Measurements from ENCODE around the gene RAB11FIP5. TPM values are rescaled to one million over a fixed set of nuclear protein-coding genes. Genes with fewer than 3 reads are reported as not detected.

RAB11FIP5 gene
- total RNA-seq, 1 experiment from 2014 or later, result 20.8 TPM

GRCh38 chr2:73142937-73143336 lies 30.2 kb upstream of the RAB11FIP5 start:
- TF ChIP-seq ATF3 (IDR thresholded peaks at IDR 0.05) (no peak), SIN3A (IDR thresholded peaks at IDR 0.05; ENCODE audit: low read depth) (no peak), YY1 (IDR thresholded peaks at IDR 0.05; ENCODE audit: extremely low read depth, insufficient replicate concordance, low read depth, low read length) (no peak), MAX (IDR thresholded peaks at IDR 0.05) (no peak), EZH2 (IDR thresholded peaks at IDR 0.05) (no peak), FOSL1 (IDR thresholded peaks at IDR 0.05; ENCODE audit: low read depth) (no peak), ZFX (IDR thresholded peaks at IDR 0.05) (no peak), RAD21 (IDR thresholded peaks at IDR 0.05; ENCODE audit: low read depth) (no peak), ZBTB33 (IDR thresholded peaks at IDR 0.05; ENCODE audit: extremely low read depth, insufficient replicate concordance, low read length) (no peak), SRF (IDR thresholded peaks at IDR 0.05; ENCODE audit: low read depth) (no peak), REST (IDR thresholded peaks at IDR 0.05; ENCODE audit: low read depth) (no peak), EGR1 (IDR thresholded peaks at IDR 0.05; ENCODE audit: low read depth) (no peak), POLR2A (IDR thresholded peaks at IDR 0.05; ENCODE audit: borderline replicate concordance, extremely low read depth, insufficient read depth, insufficient read length) (no peak), ELF1 (IDR thresholded peaks at IDR 0.05; ENCODE audit: borderline replicate concordance, low read depth) (no peak), CTCF (IDR thresholded peaks at IDR 0.05 in 2 of 3, conservative IDR thresholded peaks at IDR 0.05 in 1 of 3; ENCODE audit: borderline replicate concordance in 1 of 3, insufficient read depth in 1 of 3, low read depth in 2 of 3, low read length in 2 of 3) (no peak)
- H3K4me3 ChIP-seq (replicated peaks in 1 of 2; ENCODE audit: low read depth in 1 of 2, low read length in 2 of 2), result no peak overlapping the region
- no peaks in the 10 kb centered on the region for H3K79me2 ChIP-seq (ENCODE audit: insufficient read depth, low read length)
- H3K36me3 ChIP-seq (ENCODE audit: control insufficient read depth in 1 of 2, insufficient read depth in 2 of 2, low read length in 2 of 2), result no peaks in the 10 kb centered on the region
- POLR2A ChIA-PET, result no interaction called here
- ATAC-seq, result no peak
- RAD21 ChIA-PET (ENCODE audit: low non-redundant PET in 1 of 2, low total read pairs in 2 of 2, uncharacterized antibody in 2 of 2, unreplicated experiment in 2 of 2), result no interaction called here
- H3K4me2 ChIP-seq (ENCODE audit: low read length), result no peak overlapping the region
- BruUV-seq (replicated peaks), result no TSS peak
- H3K9me3 ChIP-seq (ENCODE audit: control insufficient read depth in 1 of 2, insufficient read depth in 1 of 2, low read depth in 1 of 2, low read length in 2 of 2), result no peaks in the 10 kb centered on the region
- H3K9ac ChIP-seq (ENCODE audit: low read length), result no peak overlapping the region
- CTCF ChIA-PET, result no interaction called here
- H4K20me1 ChIP-seq (ENCODE audit: insufficient read depth), result no peaks in the 10 kb centered on the region
- intact Hi-C loops (cut with micrococcal nuclease), result no loop called here
- H3K27me3 ChIP-seq (ENCODE audit: insufficient read depth, low read length), result no peaks in the 10 kb centered on the region
- no peaks in the 10 kb centered on the region for H3K4me1 ChIP-seq (ENCODE audit: control insufficient read depth in 1 of 2, insufficient read depth in 2 of 2, low read length in 2 of 2)
- DNase-seq (ENCODE audit: low read depth, low spot score), result no peak
- no peaks in the 10 kb centered on the region for H3K9me2 ChIP-seq (ENCODE audit: insufficient read depth)
- H2AFZ ChIP-seq (ENCODE audit: low read depth, low read length, poor library complexity, severe bottlenecking), result no peak overlapping the region
- H3K27ac ChIP-seq (ENCODE audit: low read depth, low read length), result no peak overlapping the region

All from HCT116 (cell line).